Glomerular visceral epithelial cell (primary cell): ENCODE results near the gene OVAAL.
"Not testable (repeated sequence)": the region's sequence is repeated elsewhere in the genome, so short reads cannot be mapped to it uniquely, and the experiment has no call there.

Experiments
- DNase-seq: peaks from one replicate; pipeline ENCODE4 v3.0.0-alpha.2; 2016; ENCODE audit errors: extremely low spot score

The OVAAL gene

DNA sequence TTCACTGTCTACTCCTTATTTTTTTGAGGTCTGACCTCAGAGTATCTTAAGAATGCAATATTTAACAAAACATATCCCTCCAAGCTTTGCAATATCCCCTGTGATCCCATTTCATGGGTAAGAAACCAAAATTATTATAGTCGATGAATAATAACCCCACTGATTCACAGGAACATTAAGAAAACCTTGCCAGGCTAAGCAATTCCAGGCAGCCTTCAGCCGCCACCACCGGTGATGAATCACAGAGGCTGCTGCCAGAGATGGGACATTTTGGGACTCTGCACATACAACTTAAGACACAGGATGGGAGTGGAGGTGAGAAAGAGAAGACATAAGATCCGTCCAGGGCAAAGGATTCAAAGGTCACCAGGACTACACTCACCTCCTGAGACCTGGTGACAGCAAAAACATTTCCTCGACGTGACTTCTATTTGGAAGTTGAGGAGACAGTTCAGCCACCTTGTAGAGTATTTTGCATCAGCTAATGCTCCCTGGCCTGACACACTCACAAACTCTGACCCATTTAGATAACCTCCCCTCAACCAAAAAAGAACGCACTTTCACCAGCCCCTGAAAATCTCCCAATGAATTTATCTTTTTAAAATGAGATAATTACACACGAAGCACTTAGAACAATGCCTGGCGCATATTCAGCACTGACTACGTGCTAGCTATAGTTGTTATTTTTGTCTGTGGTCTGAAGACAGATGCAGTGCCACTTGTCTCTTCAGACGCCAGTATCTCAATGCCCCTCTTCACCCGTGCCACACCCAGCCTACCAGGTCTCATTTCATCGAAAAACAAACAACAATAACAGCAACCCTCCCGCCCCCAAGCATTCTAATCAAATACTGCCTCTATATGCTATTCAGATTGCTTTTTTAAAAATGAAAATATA is 17.8 kb upstream of the OVAAL start:
- DNase-seq: no peak

DNA sequence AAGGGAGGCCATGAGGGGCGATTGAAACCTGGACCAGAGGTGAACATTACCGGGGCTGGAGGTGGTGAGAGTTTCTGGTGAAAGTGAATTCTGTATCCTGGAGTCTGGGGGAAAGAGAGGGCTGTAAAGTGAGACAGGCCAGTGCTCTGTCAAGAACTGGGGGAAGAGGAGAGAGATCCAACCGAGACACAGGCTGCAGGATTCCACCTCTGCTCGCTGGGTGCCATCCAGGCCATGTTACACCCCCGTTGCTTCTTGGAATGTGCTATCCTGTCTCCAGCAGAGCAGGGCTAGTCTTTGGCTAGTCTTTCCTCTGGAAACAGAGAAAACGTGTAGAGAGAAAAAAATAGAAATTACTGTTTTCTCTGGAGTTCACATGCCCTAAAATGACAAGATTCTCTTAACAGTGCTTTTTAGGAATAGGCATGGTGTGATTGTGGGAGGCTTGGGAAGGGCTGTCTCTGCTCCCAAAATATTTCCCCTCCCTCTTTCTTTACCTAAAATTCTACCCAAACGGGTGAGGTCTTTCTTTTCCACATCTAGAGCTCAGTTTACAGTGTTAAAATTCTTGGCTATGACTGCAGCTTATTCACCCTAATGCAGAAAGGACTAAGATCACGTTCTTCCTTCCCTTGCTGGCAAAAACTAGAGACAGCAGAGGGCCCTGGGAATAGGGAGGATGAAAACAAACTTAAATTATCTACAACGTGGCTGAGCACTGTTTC is 16.5 kb upstream of the OVAAL start:
- peak; percentile 47 for DNase-seq

DNA sequence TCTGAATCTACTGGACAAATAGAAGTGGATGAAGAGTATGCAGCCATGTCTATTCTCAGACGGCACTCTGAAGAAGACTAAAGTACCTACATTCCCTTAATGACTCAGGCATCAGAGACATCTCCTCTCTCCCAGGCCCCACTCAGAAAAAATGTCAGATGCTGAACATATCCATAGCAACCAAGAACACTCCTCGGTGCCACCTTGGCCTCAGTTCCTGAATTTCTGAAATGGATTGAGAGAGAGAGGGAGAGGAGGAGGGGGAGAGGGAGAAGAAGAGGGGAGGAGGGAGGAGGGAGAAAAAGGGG is 16.0 kb upstream of the OVAAL start:
- DNase-seq: peak; percentile 45

DNA sequence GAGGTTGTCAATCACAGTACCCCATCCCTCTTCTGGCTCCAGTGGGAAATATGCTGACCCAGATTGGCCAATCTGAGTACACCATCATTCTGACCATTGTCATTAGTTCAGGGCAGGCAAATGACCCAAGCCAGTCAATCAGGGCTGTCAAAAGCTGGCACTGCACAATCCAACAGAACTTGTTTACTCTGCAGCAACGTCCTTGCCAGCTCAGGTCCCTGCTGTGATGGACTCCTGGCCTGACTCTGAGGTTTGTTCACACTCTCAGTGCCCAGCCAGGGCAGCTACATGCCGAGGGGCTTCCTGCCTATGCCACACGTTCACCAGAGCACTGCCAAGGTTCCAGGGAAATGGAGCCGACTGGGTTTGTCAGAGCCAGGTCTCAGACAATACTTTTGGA is 14.7 kb upstream of the OVAAL start:
- DNase-seq: no peak

DNA sequence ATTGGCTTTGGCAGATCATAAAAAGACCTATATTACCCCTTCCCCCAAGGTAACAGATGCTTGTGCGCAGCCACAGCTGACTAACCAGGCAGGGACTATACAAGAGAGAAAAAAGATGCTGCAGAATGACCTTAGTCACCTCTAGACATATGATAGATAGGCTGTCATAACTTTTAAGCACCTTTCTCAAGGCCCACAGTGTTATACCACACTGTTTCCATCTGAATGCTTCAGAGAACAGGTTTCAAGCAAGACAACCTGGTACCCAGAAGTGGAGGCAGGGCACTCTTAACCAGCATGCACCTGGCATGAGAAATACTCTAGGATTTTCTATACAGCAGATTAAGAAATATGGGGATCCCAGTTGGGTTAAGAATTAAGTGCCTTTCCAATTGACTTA is 12.8 kb upstream of the OVAAL start:
- DNase-seq: no peak

DNA sequence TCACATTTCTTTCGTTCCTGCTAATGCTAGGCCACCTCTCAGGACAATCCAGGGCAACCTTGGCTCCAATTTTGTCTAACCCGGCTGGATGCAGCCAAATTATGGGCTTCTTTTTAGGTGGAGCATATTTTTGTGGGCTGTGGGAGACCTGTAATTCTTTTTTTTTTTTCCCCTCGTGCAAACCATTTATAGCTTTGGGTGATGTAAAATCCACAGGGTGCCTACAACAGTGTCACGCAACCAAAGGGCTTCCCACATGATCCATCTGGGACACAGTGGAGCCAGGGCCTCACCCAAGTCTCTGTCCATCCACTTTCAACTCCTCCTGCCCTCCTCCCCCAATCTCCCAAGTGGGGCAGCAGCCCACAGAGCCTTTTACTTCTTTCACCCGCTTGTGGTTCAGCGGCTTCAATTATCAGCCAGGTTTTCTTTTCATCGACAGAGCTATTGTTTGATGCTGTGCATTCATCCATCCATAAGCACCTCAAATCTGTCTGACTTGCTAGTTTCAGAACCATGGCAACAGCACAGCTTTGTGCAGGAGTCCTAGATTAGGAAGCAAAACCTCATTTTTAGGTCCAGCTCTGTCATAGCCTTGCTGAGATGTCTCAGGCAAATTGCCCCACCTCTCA is 10.0 kb upstream of the OVAAL start:
- DNase-seq: no peak

DNA sequence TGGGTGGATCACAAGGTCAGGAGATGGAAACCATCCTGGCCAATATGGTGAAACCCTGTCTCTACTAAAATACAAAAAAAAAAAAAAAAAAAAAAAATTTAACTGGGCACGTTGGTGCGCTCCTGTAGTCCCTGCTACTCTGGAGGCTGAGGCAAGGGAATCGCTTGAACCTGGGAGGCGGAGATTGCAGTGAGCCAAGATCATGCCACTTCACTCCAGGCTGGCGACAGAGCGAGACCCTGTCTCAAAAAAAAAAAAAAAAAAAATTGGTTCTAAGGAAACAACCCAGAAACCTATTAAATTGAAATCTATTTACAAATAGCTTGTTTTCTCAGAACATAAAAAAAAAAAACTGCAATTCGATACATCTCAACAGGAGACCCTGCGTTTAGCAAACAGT is 9.0 kb upstream of the OVAAL start:
- not testable (repeated sequence) for DNase-seq

DNA sequence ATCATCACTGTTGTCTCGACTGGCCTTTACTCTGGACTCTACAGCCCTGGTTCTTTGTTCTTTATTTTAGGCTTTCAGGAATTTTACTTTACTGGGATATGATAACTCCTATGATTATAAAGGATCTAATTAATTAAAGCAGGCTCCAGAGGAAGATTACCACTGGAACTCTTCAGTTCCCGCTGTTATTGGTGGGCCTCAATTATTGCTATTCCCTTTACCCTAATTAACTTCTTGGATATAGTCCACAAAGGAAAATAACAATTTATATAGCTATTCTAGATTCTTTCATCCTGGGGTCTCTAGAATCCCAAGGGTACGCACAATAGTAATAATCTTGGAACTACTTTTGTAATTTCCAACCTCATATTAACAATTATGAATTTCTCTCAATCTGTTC is 8.5 kb upstream of the OVAAL start:
- DNase-seq: no peak

DNA sequence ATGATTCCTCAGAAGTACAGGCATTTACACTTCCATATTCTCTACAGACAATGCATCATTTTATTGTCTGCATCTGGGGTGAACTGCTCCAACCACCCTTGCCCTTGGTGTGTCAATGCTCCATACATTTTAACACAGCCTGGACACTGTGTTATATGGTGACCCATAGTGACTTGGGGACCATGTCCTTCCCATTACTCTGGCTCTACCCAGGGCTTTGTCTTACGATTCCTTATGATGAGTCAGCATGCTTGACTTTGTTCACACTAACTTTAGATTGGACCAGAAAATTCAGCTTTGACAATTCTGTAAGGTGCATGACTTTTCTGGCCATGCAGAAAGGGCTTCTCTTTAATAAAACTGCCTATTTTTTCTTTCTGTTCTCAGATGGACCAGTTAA is 6.8 kb upstream of the OVAAL start:
- no peak for DNase-seq

DNA sequence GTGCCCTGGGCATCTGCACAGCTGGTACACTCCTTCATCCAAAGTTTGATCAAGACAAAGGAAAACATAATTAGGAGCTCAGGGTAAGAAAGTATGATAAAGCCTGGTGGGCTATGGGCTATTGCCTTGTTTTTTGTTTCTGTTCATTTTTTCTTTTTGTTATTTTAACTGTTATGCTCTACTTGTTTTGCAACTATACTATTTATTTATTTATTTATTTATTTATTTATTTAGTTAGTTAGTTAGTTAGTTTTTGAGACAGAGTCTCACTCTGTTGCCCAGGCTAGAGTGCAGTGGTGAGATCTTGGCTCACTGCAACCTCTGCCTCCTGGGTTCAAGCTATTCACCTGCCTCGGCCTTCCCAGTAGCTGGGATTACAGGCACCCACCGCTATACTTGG is 5.7 kb upstream of the OVAAL start:
- not testable (repeated sequence) for DNase-seq

DNA sequence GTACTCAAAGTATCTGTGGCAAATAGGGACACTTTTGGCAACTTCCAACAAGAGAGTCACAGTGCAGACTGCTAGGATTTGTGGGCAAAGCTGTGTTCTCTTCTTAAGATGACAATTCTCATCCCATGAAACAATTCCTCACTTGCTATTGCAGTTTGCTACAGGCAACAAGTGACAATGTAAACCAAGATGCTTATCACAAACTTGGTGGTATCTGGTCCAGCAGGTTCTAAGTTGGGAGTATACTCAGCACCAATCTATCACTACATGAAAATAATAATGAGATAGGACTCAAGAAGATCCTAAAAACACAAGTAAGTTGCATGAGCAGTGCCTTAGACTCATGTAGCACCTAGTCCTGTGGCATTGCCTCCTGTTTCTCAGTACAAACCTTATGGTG is 3.4 kb upstream of the OVAAL start:
- DNase-seq: no peak

DNA sequence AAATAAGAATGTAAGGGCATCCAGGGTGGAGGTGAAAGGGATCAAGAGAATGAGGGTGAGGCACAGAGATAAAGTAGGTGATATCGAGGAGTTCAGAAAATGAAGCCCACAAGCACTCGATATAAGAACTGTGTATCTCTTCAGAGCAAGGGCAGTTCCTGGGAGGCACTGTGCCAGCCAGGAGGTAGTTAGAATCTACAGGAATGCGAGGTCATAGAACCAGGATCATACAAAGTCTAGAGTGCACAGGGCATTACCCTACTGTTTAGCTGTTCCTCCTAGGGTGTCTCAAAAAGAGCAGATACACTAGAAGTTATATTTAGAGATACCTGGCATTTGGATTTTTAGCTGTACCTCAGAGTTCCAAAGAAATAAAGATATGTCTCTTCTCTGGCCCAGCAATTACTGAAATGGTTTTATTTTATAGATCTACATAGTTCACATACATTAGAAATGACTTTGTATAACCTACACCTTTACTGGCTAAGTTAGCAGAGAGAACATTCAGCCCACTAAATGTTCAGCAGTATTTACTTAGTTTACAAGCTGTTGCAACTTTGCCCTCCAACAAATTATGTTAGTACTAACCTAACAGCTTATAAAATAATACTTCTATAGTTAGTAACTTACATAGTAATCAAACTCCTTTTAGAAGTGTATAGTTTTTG is 1.6 kb downstream of the OVAAL start:
- peak; percentile 41 for DNase-seq

DNA sequence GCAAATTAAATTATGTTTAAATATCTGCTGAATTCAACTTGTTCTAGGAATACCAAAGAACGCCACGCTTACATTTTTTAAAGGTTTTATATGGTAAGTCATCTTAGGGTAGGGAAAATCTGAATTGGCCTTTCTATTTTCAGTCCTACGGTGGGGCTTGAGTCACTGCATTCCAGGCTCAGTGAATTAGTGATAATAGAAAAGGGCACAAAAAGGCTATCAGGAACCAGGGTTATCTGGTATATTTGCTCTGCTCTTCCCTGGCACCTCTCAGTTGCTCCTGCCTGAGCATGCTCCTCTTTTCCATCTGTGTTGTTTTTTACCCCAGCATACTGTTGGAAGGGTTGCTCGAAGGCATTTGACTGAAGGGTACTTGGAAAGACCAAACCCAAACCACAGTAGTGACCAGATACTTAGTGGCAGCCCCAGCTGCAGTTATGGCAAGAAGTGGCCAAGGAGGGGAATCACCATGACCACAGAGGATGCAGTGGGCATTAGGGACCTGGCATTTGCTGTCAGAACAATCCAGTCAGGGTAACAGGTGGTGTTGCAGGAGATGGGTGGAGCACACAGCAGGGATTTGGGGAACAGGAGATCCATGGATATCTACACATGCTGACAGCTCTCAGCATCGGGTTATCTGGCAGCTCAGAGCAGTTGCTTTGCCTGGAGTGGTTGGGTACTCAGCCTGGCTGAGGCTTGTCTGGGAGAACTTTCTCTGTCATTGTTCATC is 2.3 kb downstream of the OVAAL start:
- DNase-seq: peak; percentile 47

DNA sequence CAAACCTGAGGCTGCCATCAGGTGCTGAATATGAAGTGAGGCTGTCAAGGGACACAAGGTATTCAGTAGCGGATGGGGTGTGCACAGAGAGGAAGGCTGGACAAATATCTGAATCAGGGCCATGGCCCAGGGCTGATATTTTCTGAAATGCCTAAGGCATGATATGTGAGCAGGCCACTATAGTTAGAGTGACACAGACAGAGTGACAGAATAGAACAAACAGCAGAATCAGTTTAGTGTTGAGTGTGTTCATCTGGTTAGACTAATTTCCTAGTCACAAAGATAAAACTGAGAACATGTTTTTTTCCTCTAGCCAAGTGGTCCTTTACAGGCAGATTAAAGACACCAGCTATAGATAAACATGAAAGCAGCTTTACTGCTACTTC is 3.9 kb downstream of the OVAAL start:
- no peak for DNase-seq

DNA sequence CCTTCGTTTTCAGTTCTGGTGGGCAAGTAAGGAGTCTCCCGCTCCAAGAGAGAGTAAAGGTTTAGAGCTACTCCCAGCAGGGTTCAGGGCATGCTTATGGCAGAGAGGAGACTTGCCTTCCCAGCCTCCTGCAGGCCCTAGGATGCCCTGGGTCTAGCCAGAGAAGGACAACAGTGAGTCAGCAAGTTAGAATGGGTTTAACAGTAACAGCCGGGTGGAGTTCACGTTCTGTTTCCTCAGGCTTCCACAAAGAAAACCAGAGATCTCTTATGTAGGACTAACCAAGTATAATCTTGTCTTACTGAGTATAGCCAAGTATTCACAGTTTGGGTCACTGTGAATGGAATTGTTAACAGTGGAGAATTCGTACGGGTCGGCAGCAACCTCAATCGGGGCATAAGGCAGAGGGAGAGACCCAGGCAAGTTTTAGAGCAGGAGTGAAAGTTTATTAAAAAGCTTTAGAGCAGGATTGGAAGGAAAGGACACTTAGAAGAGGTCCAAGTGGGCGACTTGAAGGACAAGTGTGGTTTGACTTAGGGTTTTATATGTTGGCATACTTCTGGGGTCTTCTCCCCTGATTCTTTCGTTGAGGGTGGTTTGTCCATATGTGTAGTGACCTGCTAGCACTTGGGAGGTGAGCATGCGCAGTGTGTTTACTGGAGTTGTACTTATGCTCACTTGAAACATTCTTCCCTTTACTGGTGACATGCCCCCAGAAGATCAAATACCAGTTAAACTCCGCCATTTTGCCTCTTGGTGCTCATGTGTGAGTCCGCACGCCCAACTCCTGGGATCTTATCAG is 4.5 kb downstream of the OVAAL start:
- DNase-seq: peak; percentile 52

DNA sequence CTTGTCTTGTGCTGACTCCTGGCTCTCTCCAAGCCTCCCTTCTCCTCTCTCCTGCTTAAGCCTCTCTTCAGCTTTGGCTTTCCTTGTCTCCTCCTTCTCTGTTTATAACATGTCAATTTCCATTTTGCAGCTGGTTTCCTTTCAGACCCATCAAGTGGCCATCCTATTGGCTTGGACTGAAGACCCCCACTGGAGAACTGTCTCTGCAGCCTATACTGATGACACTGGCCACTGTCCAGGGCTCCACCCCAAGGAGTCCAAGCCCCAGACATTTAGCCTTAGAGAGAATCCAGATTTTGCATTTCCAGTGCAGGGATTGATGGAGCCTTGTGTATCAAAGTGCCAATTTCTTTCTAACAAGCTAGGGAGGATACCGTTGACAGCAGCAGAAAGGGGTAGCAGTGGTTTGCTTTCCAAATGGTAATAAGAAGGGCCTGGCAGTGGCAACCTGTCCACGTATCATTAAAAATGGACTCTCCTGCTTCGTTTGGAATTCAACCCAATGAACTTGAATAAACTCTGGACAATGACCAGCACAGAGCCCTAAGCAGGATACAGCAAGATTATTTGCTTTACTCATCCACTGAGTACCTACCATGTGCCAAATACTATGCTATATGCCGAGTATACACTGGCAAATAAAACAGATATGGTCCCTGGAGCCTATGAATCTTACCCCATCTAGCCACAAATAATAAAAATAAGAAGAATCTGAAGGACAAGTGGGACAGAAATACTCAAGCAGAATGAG is 6.5 kb downstream of the OVAAL start:
- DNase-seq: no peak

DNA sequence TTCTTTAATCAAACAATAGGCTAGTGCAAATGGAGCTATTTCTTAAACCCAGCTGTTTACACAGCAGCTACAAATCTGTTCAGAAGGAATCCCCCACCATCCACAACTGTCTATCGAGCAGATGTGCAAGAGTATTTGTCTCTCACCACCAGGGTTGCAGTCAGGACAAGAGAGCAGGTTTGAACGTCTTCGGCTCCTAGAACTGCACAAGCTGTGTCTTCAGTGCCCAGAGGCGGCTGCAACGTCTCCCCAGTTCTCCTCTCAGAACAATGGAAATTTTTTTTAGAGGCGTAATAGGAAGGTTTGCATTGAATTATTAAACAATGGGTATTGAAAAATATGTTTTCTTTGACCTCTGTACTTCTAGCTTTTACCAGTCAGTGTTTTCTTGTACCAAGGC is 7.3 kb downstream of the OVAAL start:
- DNase-seq: no peak

DNA sequence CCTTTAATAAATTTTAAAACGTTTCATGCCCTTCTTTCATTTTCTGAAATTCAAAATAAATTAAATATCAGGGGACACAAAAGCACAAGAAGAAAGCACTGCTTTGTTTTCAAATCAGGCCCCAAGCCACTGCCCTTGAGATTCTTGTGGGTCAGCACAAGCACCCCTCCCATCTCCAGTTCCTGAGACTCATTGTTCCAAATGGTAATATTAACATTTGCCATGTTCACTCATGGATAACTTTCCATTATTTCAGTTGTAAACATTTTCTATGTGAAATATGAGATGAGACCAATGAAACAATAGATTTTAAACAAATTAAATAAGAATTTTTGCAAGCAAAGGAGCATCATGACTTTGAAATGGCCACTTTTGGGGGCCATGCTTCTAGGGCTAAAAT is 7.7 kb downstream of the OVAAL start:
- DNase-seq: no peak

DNA sequence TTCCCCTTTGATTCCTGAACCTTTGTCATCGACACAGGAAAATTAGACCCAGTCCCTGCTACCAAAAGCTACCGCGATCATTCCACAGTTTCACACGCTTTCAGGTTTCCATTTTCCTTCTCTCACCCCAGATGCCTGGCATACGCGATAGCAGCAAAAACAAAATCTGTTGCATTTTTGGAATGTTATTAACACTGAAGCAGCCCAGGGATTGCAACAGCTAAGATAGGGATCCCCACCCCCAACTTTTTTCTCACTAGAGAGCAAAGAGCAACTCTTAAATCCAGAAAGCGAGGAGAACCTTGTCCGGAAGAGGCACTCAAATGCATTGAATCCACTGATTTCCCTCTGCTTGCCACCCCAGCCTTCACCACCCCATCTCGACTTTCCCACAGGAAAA is 8.9 kb downstream of the OVAAL start:
- DNase-seq: no peak

DNA sequence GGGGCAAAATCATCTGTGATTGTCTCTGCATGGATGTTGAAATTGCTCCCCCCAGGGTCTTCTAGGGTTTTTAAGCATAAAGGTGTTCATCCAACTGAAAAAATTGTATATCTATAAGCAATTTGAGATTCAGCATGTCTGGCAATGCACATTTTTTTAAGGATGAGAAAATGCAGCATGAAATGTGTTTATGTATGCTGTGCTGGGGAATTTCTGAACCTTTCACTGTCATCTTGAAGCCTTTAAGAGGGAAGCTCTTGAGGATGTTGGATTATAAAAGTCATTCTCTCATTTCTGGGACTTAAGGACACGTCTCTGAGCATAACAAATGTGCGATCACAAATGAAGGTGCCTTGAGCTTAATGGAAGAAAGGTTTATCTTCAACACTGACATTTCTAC is 9.4 kb downstream of the OVAAL start:
- no peak for DNase-seq
